GM12872 (cell line): ENCODE measurements around the gene PTPRN2.

Experiments used
- TF ChIP-seq, protein P1 (sequence below): IDR thresholded peaks from 3 replicates; pipeline ENCODE4 v1.5.1; 2011; ENCODE audit warnings: low read depth, mild to moderate bottlenecking, low read length, moderate library complexity; ENCODE audit not compliant: insufficient read depth

The PTPRN2 gene

DNA sequence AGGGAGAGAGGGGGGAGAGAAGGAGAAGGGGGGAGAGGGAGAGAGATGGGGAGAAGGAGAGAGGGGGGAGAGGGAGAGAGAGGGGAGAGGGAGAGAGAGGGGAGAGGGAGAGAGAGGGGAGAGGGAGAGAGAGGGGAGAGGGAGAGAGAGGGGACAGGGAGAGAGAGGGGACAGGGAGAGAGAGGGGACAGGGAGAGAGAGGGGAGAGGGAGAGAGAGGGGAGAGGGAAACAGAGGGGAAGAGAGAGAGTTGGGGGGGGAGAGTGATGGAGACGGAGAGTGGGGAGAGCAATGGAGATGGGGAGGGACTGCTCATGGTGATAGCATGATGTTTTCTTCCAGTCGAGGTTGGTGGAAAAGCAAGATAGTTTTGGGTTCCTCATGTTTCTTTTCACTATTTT, 1078.4 kb downstream of the PTPRN2 start:
- TF ChIP-seq, protein P1, sequence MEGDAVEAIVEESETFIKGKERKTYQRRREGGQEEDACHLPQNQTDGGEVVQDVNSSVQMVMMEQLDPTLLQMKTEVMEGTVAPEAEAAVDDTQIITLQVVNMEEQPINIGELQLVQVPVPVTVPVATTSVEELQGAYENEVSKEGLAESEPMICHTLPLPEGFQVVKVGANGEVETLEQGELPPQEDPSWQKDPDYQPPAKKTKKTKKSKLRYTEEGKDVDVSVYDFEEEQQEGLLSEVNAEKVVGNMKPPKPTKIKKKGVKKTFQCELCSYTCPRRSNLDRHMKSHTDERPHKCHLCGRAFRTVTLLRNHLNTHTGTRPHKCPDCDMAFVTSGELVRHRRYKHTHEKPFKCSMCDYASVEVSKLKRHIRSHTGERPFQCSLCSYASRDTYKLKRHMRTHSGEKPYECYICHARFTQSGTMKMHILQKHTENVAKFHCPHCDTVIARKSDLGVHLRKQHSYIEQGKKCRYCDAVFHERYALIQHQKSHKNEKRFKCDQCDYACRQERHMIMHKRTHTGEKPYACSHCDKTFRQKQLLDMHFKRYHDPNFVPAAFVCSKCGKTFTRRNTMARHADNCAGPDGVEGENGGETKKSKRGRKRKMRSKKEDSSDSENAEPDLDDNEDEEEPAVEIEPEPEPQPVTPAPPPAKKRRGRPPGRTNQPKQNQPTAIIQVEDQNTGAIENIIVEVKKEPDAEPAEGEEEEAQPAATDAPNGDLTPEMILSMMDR = no peak

GRCh38 chr7:157508477-157508881, 1079.1 kb downstream of the PTPRN2 start:
- TF ChIP-seq, protein P1 = no peak

DNA sequence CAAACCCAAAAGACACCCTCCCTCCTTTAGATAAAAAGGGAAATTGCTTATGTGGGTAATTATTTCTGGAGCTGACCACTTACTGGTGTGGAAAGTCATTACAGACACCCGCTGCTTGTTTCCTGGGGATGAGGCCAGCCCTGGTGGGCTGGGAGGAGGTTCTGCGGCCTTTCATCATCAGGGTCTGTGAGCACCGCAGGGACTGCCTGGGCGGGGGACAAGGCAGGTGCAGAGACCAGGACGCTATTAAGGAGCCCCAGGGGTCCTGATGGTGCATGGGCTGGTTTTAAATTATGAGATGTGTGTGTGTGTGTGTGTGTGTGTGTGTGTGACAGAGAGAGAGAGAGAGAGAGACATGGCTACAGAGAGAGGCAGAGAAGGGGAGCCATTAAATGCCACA, 1079.6 kb downstream of the PTPRN2 start:
- TF ChIP-seq, protein P1 = no peak

DNA sequence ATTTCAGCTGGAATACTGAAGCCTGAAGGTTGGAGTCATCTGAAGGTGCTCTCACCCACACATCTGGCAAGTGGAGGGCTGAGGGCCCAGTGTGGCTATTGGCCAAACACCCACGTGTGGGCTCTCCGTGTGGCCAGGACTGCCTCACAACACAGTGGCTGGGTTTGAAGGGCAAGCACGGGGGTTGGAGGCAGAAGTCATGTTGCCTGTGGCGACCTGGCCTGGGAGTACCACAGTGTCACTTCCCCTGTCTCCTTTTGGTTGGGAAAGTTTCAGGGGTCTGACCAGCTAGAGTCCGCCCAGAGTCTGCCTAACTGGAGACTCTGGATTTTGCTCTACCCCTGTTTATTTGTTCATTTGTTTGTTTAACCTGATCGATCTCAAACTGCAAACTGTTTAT, 1081.4 kb downstream of the PTPRN2 start:
- TF ChIP-seq, protein P1 = no peak

DNA sequence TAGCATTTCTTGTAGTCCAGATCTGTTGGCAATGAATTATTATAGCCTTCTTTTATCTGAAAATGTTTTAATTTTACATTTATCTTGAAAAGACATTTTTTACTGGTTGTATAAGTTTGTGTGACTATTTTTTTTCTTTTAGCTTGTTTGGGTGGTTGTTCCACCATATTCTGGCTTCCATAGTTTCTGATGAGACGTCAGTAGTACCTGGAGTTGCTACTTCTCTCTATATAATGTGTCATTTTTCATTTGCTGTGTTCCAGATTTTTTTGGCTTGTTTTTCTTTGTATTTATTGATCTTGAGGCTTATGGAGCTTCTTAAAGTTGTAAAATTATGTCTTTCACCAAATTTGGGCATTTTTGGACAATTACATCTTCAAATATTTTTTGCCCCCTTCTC, 1082.0 kb downstream of the PTPRN2 start:
- TF ChIP-seq, protein P1 = no peak

- TF ChIP-seq, protein P1 = no peak
Observed at GRCh38 chr7:157503229-157503628, 1084.4 kb downstream of the PTPRN2 start.

DNA sequence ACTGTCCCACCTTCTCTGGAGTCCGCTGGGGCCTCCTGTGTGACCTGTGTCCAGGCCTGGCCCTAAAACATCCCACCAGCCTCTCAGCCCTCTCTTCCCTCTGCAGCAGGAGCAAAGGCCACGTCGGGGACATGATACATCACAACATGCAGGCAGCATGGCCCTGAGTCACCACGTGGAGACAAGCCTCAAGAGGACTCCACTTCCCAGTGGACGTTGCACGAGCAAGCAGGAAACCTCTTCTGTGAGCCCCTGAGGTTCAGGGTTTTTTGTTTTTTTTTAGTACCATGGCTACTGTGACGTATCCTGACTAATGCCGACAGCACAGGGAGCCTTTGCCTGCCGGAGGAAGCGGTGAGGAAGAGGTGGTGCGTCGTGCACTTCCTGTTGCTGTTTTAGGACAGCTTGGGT, 1084.9 kb downstream of the PTPRN2 start:
- TF ChIP-seq, protein P1 = no peak

GRCh38 chr7:157501581-157501980, 1086.0 kb downstream of the PTPRN2 start:
- TF ChIP-seq, protein P1 = no peak
